GM13977 (cell line): Measurements from ENCODE around the gene EIF5A.

Experiments
- DNase-seq: peaks from one replicate; pipeline ENCODE4 v3.0.0; 2012; ENCODE audit warnings: low spot score
- CTCF ChIP-seq: IDR thresholded peaks from 2 replicates; pipeline ENCODE4 v1.5.1; 2012; ENCODE audit warnings: mild to moderate bottlenecking, control low read depth; ENCODE audit not compliant: insufficient read depth; ENCODE audit errors: extremely low read depth, missing control alignments
- in situ Hi-C: fragments of 300-500 bp; cut with MboI; formaldehyde crosslinking; loops from one replicate; pipeline ENCODE4 v1.12.0; 2022; ENCODE audit warnings: low sequenced_read_pairs, low pct_unique_long_range_greater_than_20kb, mixed read lengths, inconsistent platforms; ENCODE audit not compliant: unreplicated experiment

EIF5A gene

GRCh38 chr17:7356756-7357155 lies 49.3 kb downstream of the EIF5A start:
- no peak for TF ChIP-seq CTCF
- peak; percentile 5 for DNase-seq
- in situ Hi-C loops = loop anchor here (25.0 kb wide), 1 partner anchor 206 kb away; the partner anchor contains the start of genes SENP3 and TNFSF13

GRCh38 chr17:7357381-7357780 lies 50.0 kb downstream of the EIF5A start:
- in situ Hi-C loops = loop anchor here (25.0 kb wide), 1 partner anchor 205 kb away; the partner anchor contains the start of genes SENP3 and TNFSF13
- DNase-seq = no peak
- TF ChIP-seq CTCF = no peak

- no peak for TF ChIP-seq CTCF
- DNase-seq = no peak
- in situ Hi-C loops = loop anchor here (25.0 kb wide), 1 partner anchor 200 kb away; the partner anchor contains the start of genes SENP3 and TNFSF13
These were observed 54.5 kb downstream of the EIF5A start for GRCh38 chr17:7361906-7362305.
